Spleen (tissue), 7 donors: Measurements from ENCODE around the gene YARS1.

ENCODE experiments used
- CTCF ChIP-seq, 11 experiments: fragments of 200-600 bp in 7 of 11; fragments of 450-650 bp in 4 of 11; sonication (generic) in 4 of 11; IDR thresholded peaks in 8 of 11; conservative IDR thresholded peaks in 3 of 11; 1 replicate in 7 of 11; 2 replicates in 4 of 11; pipeline versions ENCODE4 v1.4.0 to v1.8.0; 2016 to 2021; ENCODE audit warnings: antibody characterized with exemption in 11 of 11, inconsistent platforms in 4 of 11, mild to moderate bottlenecking in 1 of 11
- POLR2A ChIP-seq, 3 donors: fragments of 450-650 bp; IDR thresholded peaks; one replicate each; pipeline ENCODE4 v1.5.1; 2017; ENCODE audit warnings: antibody characterized with exemption in 3 of 3, mild to moderate bottlenecking in 1 of 3
- POLR2AphosphoS5 ChIP-seq, 3 donors: sonication (generic); formaldehyde crosslinking; IDR thresholded peaks; one replicate each; pipeline ENCODE4 v1.5.1; 2017; ENCODE audit warnings: antibody characterized with exemption in 3 of 3
- donor health status: DM: no; HTN: no; CAD: no; lungs with moderate emphysema.
- donor health status: DM: no; HTN: no; CAD: no.
- donor health status: DM: no; HTN: no; CAD: no.

DNA sequence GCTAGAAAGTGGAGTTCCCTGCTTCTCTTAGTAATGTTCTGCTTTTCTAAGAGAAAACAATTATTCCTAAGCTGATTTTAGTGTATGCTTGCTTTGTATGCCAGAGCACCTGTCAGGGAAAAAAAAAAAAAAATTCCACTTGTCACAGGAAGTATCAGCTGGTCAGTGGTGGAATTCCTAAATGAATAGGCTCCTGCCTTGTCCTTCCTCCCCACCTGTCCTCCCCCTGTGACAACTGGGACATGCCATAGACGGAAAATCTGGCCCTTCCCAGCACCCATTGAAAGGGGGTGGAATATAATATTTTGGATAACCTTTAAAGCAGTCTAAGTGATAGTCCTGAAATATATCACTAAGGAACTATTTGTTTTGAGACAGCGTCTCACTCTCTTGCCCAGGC is 42.8 kb upstream of the YARS1 start:
- TF ChIP-seq POLR2A (IDR thresholded peaks at IDR 0.05) (no peak), CTCF (IDR thresholded peaks at IDR 0.05 in 8 of 11, conservative IDR thresholded peaks at IDR 0.05 in 3 of 11) (no peak), POLR2AphosphoS5 (IDR thresholded peaks at IDR 0.05) (no peak)
